ENCODE measurements around the gene NTNG1. TPM values are rescaled to one million over a fixed set of nuclear protein-coding genes. Genes with fewer than 3 reads are reported as not detected.

The NTNG1 gene
- total and polyA plus RNA-seq, 2 of the 13 experiments (the other 11 are each of a cell fraction or from before 2014, with no cell fraction given), result not detected

DNA sequence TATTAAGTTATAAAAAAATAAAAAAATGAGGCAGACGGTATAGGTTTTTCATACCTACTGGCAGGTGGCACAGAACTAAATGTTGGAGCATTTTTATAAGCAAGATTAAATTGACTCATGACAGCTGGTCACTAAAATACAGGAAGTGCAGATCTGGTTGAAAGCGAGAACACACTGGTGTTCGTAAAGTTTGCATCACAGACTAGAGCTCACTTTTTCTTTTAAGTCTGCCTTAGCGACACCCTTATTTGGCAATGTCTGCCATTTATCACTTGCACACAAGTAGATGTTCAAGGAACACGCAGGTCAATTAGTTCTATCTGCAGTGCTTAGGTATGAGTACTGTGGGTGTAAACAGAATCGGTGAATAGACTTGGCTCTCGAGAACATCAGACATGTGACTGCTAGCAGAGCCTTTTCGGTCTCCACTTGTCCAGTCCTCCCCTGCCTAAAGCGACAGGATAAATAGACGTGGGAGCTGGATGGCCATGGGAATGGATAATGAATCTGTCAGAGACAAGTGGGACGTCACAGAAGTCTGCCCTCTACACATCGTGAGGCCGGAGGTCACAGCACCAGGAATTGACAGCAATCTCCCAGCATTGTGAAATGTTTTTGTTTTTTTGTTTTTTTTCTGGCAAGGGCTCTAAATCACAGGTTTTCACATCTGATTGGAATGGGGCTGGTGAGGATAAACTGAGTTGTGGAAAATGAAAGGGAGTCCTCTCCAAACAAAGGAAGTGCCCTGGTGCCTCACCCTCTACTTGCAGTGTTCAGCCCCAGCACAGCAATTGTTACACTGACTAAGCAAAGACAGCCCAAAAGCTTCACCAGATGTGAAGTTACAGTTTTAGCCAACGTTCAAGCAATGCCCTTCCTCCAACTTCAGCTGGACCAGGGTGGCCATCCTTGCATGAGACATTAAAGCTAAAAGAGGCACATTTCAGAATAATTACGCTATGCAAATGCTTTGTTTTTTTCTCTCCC is 248.9 kb downstream of the NTNG1 start (continued):
- no peak for TF ChIP-seq ZNF770 (CRISPR knock-in tag; IDR thresholded peaks at IDR 0.05)
- TF ChIP-seq ZBTB42 (CRISPR knock-in tag; IDR thresholded peaks at IDR 0.05), result no peak
- no peak for TF ChIP-seq NFE2L1 (CRISPR knock-in tag; IDR thresholded peaks at IDR 0.05; ENCODE audit: borderline replicate concordance)
- no peak for TF ChIP-seq SP2 (CRISPR knock-in tag; IDR thresholded peaks at IDR 0.05)
- TF ChIP-seq ZNF260 (CRISPR knock-in tag; IDR thresholded peaks at IDR 0.05; ENCODE audit: borderline replicate concordance, low read depth), result no peak
- no peak for TF ChIP-seq ZNF136 (CRISPR knock-in tag; IDR thresholded peaks at IDR 0.05; ENCODE audit: low read depth)

- Histone ChIP-seq H2AFZ (ENCODE audit: low read length) (no peak overlapping the region), H3K79me2 (ENCODE audit: insufficient read depth, low read length) (no peaks in the 10 kb centered on the region), H3K27ac (ENCODE audit: extremely low read length, insufficient read depth, low read length) (no peak overlapping the region), H3K4me1 (ENCODE audit: insufficient read depth, low read length) (no peaks in the 10 kb centered on the region), H3K4me2 (ENCODE audit: low read depth, low read length) (no peak overlapping the region), H3K36me3 (replicated peaks in 1 of 2; ENCODE audit: control insufficient read depth in 1 of 2, insufficient read depth in 2 of 2, low read length in 2 of 2) (no peaks in the 10 kb centered on the region), H4K20me1 (ENCODE audit: insufficient read depth, low read length) (no peaks in the 10 kb centered on the region), H3K9me3 (ENCODE audit: low read length) (no peaks in the 10 kb centered on the region), H3K27me3 (ENCODE audit: control insufficient read depth in 1 of 2, insufficient read depth in 2 of 2, low read length in 2 of 2) (no peaks in the 10 kb centered on the region), H3K9ac (ENCODE audit: insufficient read depth, low read depth, low read length) (no peak overlapping the region), H3K4me3 (replicated peaks in 1 of 3; ENCODE audit: insufficient read depth in 1 of 3, low read depth in 2 of 3, low read length in 3 of 3) (no peak overlapping the region)
- ChIA-PET CTCF (ENCODE audit: low intra/inter-chr PET ratio, low total read pairs) (no interaction called here), POLR2A (no interaction called here)
- WGBS (ENCODE audit: low lambda C conversion rate), result 7% methylated on average over 3 of the region's 3 CpGs
- ATAC-seq (no peak), DNase-seq (ENCODE audit: low spot score) (no peak), FAIRE-seq (no peak)
- no peak for TF ChIP-seq HMGA1 (CRISPR knock-in tag; conservative IDR thresholded peaks at IDR 0.05)
- no TSS peak for BruUV-seq (replicated peaks)
- intact Hi-C loops (cut with micrococcal nuclease; ENCODE audit: unreplicated experiment) (no loop called here), in situ Hi-C loops (cut with HindIII; ENCODE audit: extremely low pct_ligation_motif_present, low pct_unique_long_range_greater_than_20kb) (no loop called here)
Measured at GRCh38 chr1:107394301-107394700, 253.5 kb downstream of the NTNG1 start.
